Uterus (tissue), 4 donors: ENCODE measurements around the gene GCK. TPM values are rescaled to one million over a fixed set of nuclear protein-coding genes. Genes with fewer than 3 reads are reported as not detected.
"Not testable (repeated sequence)": the region's sequence is repeated elsewhere in the genome, so short reads cannot be mapped to it uniquely, and the experiment has no call there.

Experiments used
- DNase-seq, 2 donors: peaks; one replicate each; pipeline ENCODE4 v3.0.0-alpha.2; 2019 to 2020
- H3K27ac ChIP-seq, 2 donors: fragments of 200-600 bp; sonication (generic); 1 replicate in 1 of 2; 2 replicates in 1 of 2; pipeline ENCODE4 v1.5.1; 2016 to 2018
- H3K27me3 ChIP-seq, 2 donors: fragments of 200-600 bp; sonication (generic); one replicate each; pipeline ENCODE4 v1.5.1; 2018 to 2019; ENCODE audit warnings: control low read depth in 1 of 2
- H3K36me3 ChIP-seq, 2 donors: fragments of 200-600 bp; sonication (generic); one replicate each; pipeline ENCODE4 v1.5.1; 2019; ENCODE audit warnings: control low read depth in 1 of 2
- H3K4me1 ChIP-seq, 2 donors: fragments of 200-600 bp; sonication (generic); one replicate each; pipeline ENCODE4 v1.5.1; 2018 to 2019; ENCODE audit warnings: control low read depth in 1 of 2
- H3K4me3 ChIP-seq, 2 donors: fragments of 200-600 bp; sonication (generic); 1 replicate in 1 of 2; 2 replicates in 1 of 2; pipeline ENCODE4 v1.5.1; 2018 to 2019; ENCODE audit warnings: mild to moderate bottlenecking in 1 of 2
- H3K9me3 ChIP-seq, 2 donors: fragments of 200-600 bp; sonication (generic); one replicate each; pipeline ENCODE4 v1.5.1; 2019; ENCODE audit warnings: control low read depth in 1 of 2
- POLR2A ChIP-seq, 2 donors: fragments of 450-650 bp; IDR thresholded peaks; one replicate each; pipeline ENCODE4 v1.6.1; 2016; ENCODE audit warnings: antibody characterized with exemption in 2 of 2, mild to moderate bottlenecking in 1 of 2, moderate library complexity in 1 of 2
- intact Hi-C: fragments of 100-400 bp; cut with DNase I; formaldehyde crosslinking; loops from one replicate; pipeline ENCODE4 v1.15.1; 2023; ENCODE audit warnings: low total_unique reads
- total RNA-seq, 4 donors: library from RNA; depleted of rRNA in 3 of 4; stranded (reverse); fragments of >200 nt in 3 of 4; gene quantifications; one replicate each; pipeline versions ENCODE4 v1.1.0 to v1.2.4, GENCODE V29; 2014 to 2023
- TF ChIP-seq, protein P1 (sequence below), 4 experiments: fragments of 200-600 bp in 2 of 4; fragments of 450-650 bp in 2 of 4; sonication (generic) in 2 of 4; IDR thresholded peaks; one replicate each; pipeline ENCODE4 v1.5.1; 2016 to 2019; ENCODE audit warnings: antibody characterized with exemption in 4 of 4, mild to moderate bottlenecking in 2 of 4, moderate library complexity in 1 of 4
- donor health status: DM: yes; HTN: yes; CAD: no.

Gene GCK
- total RNA-seq, 4 donors from 2014 or later: 0.29 to 2.6 (median 1.8) TPM; not detected in 1

DNA sequence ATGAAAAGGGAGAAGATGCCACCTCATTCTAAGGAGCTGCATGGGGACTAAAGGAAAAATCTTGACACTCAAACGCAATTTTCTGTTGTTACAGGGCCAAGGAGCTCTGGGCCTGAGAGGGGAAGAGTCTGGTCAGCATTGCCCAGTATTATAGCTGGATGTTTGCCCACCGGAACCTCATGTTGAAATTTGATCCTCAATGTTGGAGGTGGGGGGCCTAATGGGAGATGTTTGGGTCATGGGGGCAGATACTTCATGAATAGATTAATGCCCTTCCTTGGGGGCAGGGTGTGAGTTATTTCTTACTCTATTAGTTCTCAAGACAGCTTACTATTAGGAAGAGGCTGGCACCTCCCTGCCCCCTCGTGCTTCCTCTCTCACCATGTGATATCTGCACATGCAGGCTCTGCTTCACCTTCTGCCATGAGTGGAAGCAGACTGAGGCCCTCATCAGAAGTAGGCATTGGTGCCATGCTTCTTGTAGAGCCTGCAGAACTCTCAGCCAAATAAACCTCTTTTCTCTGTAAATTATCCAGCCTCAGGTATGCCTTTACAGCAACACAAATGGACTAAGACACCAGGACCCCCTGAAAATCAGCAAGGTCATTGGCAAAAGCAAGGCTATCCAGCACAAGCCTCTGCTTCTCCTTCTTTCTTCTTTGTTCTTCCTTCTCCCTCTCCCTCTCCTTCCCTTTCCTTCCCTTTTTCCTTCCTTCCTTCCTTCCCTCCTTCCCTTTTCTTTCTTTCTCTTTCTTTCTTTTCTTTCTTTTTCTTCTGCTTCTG is 15.1 kb downstream of the GCK start:
- H3K27ac ChIP-seq: no peak overlapping the region
- DNase-seq: no peak
- no peaks in the 10 kb centered on the region for H3K36me3 ChIP-seq
- H3K4me1 ChIP-seq: no peaks in the 10 kb centered on the region
- TF ChIP-seq POLR2A (IDR thresholded peaks at IDR 0.05): no peak
- TF ChIP-seq, protein P1, sequence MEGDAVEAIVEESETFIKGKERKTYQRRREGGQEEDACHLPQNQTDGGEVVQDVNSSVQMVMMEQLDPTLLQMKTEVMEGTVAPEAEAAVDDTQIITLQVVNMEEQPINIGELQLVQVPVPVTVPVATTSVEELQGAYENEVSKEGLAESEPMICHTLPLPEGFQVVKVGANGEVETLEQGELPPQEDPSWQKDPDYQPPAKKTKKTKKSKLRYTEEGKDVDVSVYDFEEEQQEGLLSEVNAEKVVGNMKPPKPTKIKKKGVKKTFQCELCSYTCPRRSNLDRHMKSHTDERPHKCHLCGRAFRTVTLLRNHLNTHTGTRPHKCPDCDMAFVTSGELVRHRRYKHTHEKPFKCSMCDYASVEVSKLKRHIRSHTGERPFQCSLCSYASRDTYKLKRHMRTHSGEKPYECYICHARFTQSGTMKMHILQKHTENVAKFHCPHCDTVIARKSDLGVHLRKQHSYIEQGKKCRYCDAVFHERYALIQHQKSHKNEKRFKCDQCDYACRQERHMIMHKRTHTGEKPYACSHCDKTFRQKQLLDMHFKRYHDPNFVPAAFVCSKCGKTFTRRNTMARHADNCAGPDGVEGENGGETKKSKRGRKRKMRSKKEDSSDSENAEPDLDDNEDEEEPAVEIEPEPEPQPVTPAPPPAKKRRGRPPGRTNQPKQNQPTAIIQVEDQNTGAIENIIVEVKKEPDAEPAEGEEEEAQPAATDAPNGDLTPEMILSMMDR (IDR thresholded peaks at IDR 0.05): no peak
- intact Hi-C loops: no loop called here
- no peaks in the 10 kb centered on the region for H3K9me3 ChIP-seq
- no peaks in the 10 kb centered on the region for H3K27me3 ChIP-seq
- no peak overlapping the region for H3K4me3 ChIP-seq

- no peak for DNase-seq
- TF ChIP-seq POLR2A (IDR thresholded peaks at IDR 0.05): no peak
- TF ChIP-seq, protein P1 (IDR thresholded peaks at IDR 0.05): no peak
- Histone ChIP-seq H3K4me1 (no peaks in the 10 kb centered on the region), H3K27me3 (no peaks in the 10 kb centered on the region), H3K4me3 (no peak overlapping the region), H3K27ac (no peak overlapping the region), H3K9me3 (no peaks in the 10 kb centered on the region), H3K36me3 (no peaks in the 10 kb centered on the region)
- intact Hi-C loops: no loop called here
Measured at GRCh38 chr7:44172803-44173424, 16.3 kb downstream of the GCK start.

- Histone ChIP-seq H3K27ac (no peak overlapping the region), H3K36me3 (no peaks in the 10 kb centered on the region), H3K4me3 (no peak overlapping the region), H3K27me3 (no peaks in the 10 kb centered on the region), H3K9me3 (no peaks in the 10 kb centered on the region), H3K4me1 (no peaks in the 10 kb centered on the region)
- TF ChIP-seq POLR2A (IDR thresholded peaks at IDR 0.05): no peak
- TF ChIP-seq, protein P1 (IDR thresholded peaks at IDR 0.05): no peak
- intact Hi-C loops: no loop called here
- DNase-seq: no peak
Measured at GRCh38 chr7:44172352-44172751, 16.9 kb downstream of the GCK start.

DNA sequence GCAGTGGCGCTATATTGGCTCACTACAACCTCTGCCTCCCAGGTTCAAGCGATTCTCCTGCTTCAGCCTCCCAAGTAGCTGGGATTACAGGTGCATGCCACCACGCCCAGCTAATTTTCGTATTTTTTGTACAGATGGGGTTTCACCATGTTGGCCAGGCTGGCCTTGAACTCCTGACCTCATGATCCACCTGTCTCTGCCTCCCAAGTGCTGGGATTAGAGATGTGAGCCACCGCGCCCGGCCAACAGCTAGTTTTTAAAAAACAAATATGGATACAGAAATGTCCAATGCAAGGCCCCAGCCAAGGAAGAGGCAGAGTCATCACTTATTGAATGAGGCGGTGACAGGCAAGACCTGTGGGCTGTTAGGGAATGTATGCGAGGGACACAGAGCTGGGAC is 17.3 kb downstream of the GCK start:
- H3K4me1 ChIP-seq, H3K27me3 ChIP-seq, intact Hi-C loops, H3K9me3 ChIP-seq, H3K4me3 ChIP-seq, H3K36me3 ChIP-seq, DNase-seq, H3K27ac ChIP-seq: not testable (repeated sequence)

DNA sequence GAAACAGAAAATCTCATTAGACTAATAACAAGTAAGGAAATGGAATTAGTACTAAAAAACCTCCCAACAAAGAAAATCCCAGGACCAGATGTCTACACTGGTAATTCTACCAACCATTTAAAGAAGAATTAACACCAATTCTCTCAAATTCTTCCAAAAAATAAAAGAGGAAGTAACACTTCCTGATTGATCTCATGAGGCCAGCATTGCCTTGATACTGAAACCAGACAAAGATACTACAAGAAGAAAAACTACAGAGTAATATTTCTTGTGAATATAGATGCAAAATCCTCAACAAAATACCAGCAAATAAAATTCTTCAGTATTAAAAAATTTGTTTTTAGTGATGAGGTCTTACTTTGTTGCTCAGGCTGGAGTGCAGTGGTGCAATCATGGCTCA is 21.3 kb downstream of the GCK start:
- intact Hi-C loops: no loop called here
- TF ChIP-seq POLR2A (IDR thresholded peaks at IDR 0.05): no peak
- TF ChIP-seq, protein P1 (IDR thresholded peaks at IDR 0.05): no peak
- DNase-seq: no peak

More for the DNA sequence above, 21.3 kb downstream of the GCK start:
- Histone ChIP-seq H3K27ac (no peak overlapping the region), H3K36me3 (no peaks in the 10 kb centered on the region), H3K4me3 (no peak overlapping the region), H3K9me3 (no peaks in the 10 kb centered on the region), H3K27me3 (no peaks in the 10 kb centered on the region), H3K4me1 (no peaks in the 10 kb centered on the region)
